ENCODE results near the gene NRG2. TPM values are rescaled to one million over a fixed set of nuclear protein-coding genes. Genes with fewer than 3 reads are reported as not detected.

NRG2 gene
- total and polyA plus RNA-seq, 3 experiments from 2014 or later = 0.18 to 0.24 TPM; not detected in 1

- no peaks in the 10 kb centered on the region for H3K36me3 Mint-ChIP-seq
- Histone ChIP-seq H3K36me3 (ENCODE audit: insufficient read depth, low read length) (no peaks in the 10 kb centered on the region), H3K9me3 (ENCODE audit: low read length) (no peaks in the 10 kb centered on the region), H3K4me1 (ENCODE audit: insufficient read depth, low read length) (no peaks in the 10 kb centered on the region), H3K27me3 (ENCODE audit: insufficient read depth, low read length, poor library complexity, severe bottlenecking) (no peaks in the 10 kb centered on the region), H3K27ac (ENCODE audit: low read depth, low read length) (no peak overlapping the region), H3K4me3 (ENCODE audit: low read length) (no peak overlapping the region)
- DNase-seq = no peak
- ChIA-PET POLR2A (no interaction called here), CTCF (interaction anchor here (4.6 kb wide), 1 partner anchor 12 kb away, joined by 42 read pairs; no protein-coding TSS in a partner anchor)
- peaks cover 18 to 45% of the 10 kb centered on the region in 2 donors for H3K27me3 Mint-ChIP-seq
- H3K4me3 Mint-ChIP-seq = peak overlapping the region in 1 of 7 donors; percentile 68
- no peaks in the 10 kb centered on the region for H3K9me3 Mint-ChIP-seq
- no peak overlapping the region for H3K27ac Mint-ChIP-seq
- H3K4me1 Mint-ChIP-seq = no peaks in the 10 kb centered on the region
These were observed 87.4 kb downstream of the NRG2 start for GRCh38 chr5:139955616-139956273.

- no peak overlapping the region for H3K4me3 Mint-ChIP-seq
- H3K27me3 ChIP-seq (ENCODE audit: insufficient read depth, low read length, poor library complexity, severe bottlenecking) = no peaks in the 10 kb centered on the region
- no peaks in the 10 kb centered on the region for H3K9me3 ChIP-seq (ENCODE audit: low read length)
- POLR2A ChIA-PET = no interaction called here
- no peak overlapping the region for H3K27ac ChIP-seq (ENCODE audit: low read depth, low read length)
- no peaks in the 10 kb centered on the region for H3K9me3 Mint-ChIP-seq
- H3K4me3 ChIP-seq (ENCODE audit: low read length) = no peak overlapping the region
- H3K4me1 ChIP-seq (ENCODE audit: insufficient read depth, low read length) = no peaks in the 10 kb centered on the region
- no peaks in the 10 kb centered on the region for H3K36me3 ChIP-seq (ENCODE audit: insufficient read depth, low read length)
- H3K36me3 Mint-ChIP-seq = no peaks in the 10 kb centered on the region
- H3K4me1 Mint-ChIP-seq = no peaks in the 10 kb centered on the region
- no peak for DNase-seq
- H3K27ac Mint-ChIP-seq = no peak overlapping the region
- peaks cover 23 to 51% of the 10 kb centered on the region in 2 donors for H3K27me3 Mint-ChIP-seq
- CTCF ChIA-PET = interaction anchor here (4.6 kb wide), 1 partner anchor 13 kb away, joined by 42 read pairs; no protein-coding TSS in a partner anchor
These were observed 88.0 kb downstream of the NRG2 start for GRCh38 chr5:139955053-139955605.

- Mint-ChIP-seq H3K4me1 (no peaks in the 10 kb centered on the region), H3K4me3 (no peak overlapping the region), H3K27me3 (peaks cover 23 to 56% of the 10 kb centered on the region in 2 donors), H3K36me3 (no peaks in the 10 kb centered on the region), H3K9me3 (no peaks in the 10 kb centered on the region), H3K27ac (no peak overlapping the region)
- no peaks in the 10 kb centered on the region for H3K27me3 ChIP-seq (ENCODE audit: insufficient read depth, low read length, poor library complexity, severe bottlenecking)
- ChIA-PET CTCF (interaction anchor here (4.6 kb wide), 1 partner anchor 14 kb away, joined by 42 read pairs; no protein-coding TSS in a partner anchor), POLR2A (no interaction called here)
- H3K4me3 ChIP-seq (ENCODE audit: low read length) = no peak overlapping the region
- no peak overlapping the region for H3K27ac ChIP-seq (ENCODE audit: low read depth, low read length)
- DNase-seq = no peak
- H3K4me1 ChIP-seq (ENCODE audit: insufficient read depth, low read length) = no peaks in the 10 kb centered on the region
- no peaks in the 10 kb centered on the region for H3K36me3 ChIP-seq (ENCODE audit: insufficient read depth, low read length)
- H3K9me3 ChIP-seq (ENCODE audit: low read length) = no peaks in the 10 kb centered on the region
These were observed 88.6 kb downstream of the NRG2 start for GRCh38 chr5:139954462-139954861.

GRCh38 chr5:139954022-139954421 is 89.1 kb downstream of the NRG2 start:
- DNase-seq = no peak

GRCh38 chr5:139952574-139952973 is 90.5 kb downstream of the NRG2 start:
- Histone ChIP-seq H3K36me3 (ENCODE audit: insufficient read depth, low read length) (no peaks in the 10 kb centered on the region), H3K4me3 (ENCODE audit: low read length) (no peak overlapping the region), H3K4me1 (ENCODE audit: insufficient read depth, low read length) (no peaks in the 10 kb centered on the region), H3K27me3 (ENCODE audit: insufficient read depth, low read length, poor library complexity, severe bottlenecking) (no peaks in the 10 kb centered on the region), H3K9me3 (ENCODE audit: low read length) (no peaks in the 10 kb centered on the region), H3K27ac (ENCODE audit: low read depth, low read length) (no peak overlapping the region)
- H3K4me1 Mint-ChIP-seq = no peaks in the 10 kb centered on the region
- ChIA-PET POLR2A (no interaction called here), CTCF (interaction anchor here (1.6 kb wide), 1 partner anchor 16 kb away, joined by 5 read pairs; no protein-coding TSS in a partner anchor)
- DNase-seq = no peak
- H3K36me3 Mint-ChIP-seq = no peaks in the 10 kb centered on the region
- peaks cover 31 to 74% of the 10 kb centered on the region in 2 donors for H3K27me3 Mint-ChIP-seq
- no peak overlapping the region for H3K4me3 Mint-ChIP-seq
- H3K9me3 Mint-ChIP-seq = no peaks in the 10 kb centered on the region
- H3K27ac Mint-ChIP-seq = no peak overlapping the region

More at GRCh38 chr5:139954022-139954421, 89.1 kb downstream of the NRG2 start:
- no peak overlapping the region for H3K4me3 Mint-ChIP-seq
- POLR2A ChIA-PET = no interaction called here
- peaks cover 23 to 59% of the 10 kb centered on the region in 2 donors for H3K27me3 Mint-ChIP-seq
- no peaks in the 10 kb centered on the region for H3K27me3 ChIP-seq (ENCODE audit: insufficient read depth, low read length, poor library complexity, severe bottlenecking)
- CTCF ChIA-PET = no interaction called here
- H3K9me3 ChIP-seq (ENCODE audit: low read length) = no peaks in the 10 kb centered on the region
- no peak overlapping the region for H3K27ac ChIP-seq (ENCODE audit: low read depth, low read length)
- no peaks in the 10 kb centered on the region for H3K36me3 Mint-ChIP-seq
- no peaks in the 10 kb centered on the region for H3K36me3 ChIP-seq (ENCODE audit: insufficient read depth, low read length)
- H3K4me3 ChIP-seq (ENCODE audit: low read length) = no peak overlapping the region
- no peaks in the 10 kb centered on the region for H3K4me1 Mint-ChIP-seq
- no peak overlapping the region for H3K27ac Mint-ChIP-seq
- no peaks in the 10 kb centered on the region for H3K9me3 Mint-ChIP-seq
- no peaks in the 10 kb centered on the region for H3K4me1 ChIP-seq (ENCODE audit: insufficient read depth, low read length)

- Mint-ChIP-seq H3K9me3 (no peaks in the 10 kb centered on the region), H3K27ac (no peak overlapping the region), H3K4me1 (no peaks in the 10 kb centered on the region), H3K36me3 (no peaks in the 10 kb centered on the region), H3K27me3 (peaks cover 31 to 80% of the 10 kb centered on the region in 2 donors), H3K4me3 (no peak overlapping the region)
- no peaks in the 10 kb centered on the region for H3K36me3 ChIP-seq (ENCODE audit: insufficient read depth, low read length)
- no peaks in the 10 kb centered on the region for H3K4me1 ChIP-seq (ENCODE audit: insufficient read depth, low read length)
- H3K27me3 ChIP-seq (ENCODE audit: insufficient read depth, low read length, poor library complexity, severe bottlenecking) = no peaks in the 10 kb centered on the region
- ChIA-PET POLR2A (no interaction called here), CTCF (interaction anchor here (1.6 kb wide), 1 partner anchor 17 kb away, joined by 5 read pairs; no protein-coding TSS in a partner anchor)
- H3K27ac ChIP-seq (ENCODE audit: low read depth, low read length) = no peak overlapping the region
- no peaks in the 10 kb centered on the region for H3K9me3 ChIP-seq (ENCODE audit: low read length)
- no peak for DNase-seq
- no peak overlapping the region for H3K4me3 ChIP-seq (ENCODE audit: low read length)
These were observed 91.1 kb downstream of the NRG2 start for GRCh38 chr5:139951983-139952382.

GRCh38 chr5:139951296-139951924 is 91.7 kb downstream of the NRG2 start:
- Histone ChIP-seq H3K27ac (ENCODE audit: low read depth, low read length) (no peak overlapping the region), H3K4me1 (ENCODE audit: insufficient read depth, low read length) (no peaks in the 10 kb centered on the region), H3K4me3 (ENCODE audit: low read length) (no peak overlapping the region), H3K36me3 (ENCODE audit: insufficient read depth, low read length) (no peaks in the 10 kb centered on the region), H3K27me3 (ENCODE audit: insufficient read depth, low read length, poor library complexity, severe bottlenecking) (no peaks in the 10 kb centered on the region), H3K9me3 (ENCODE audit: low read length) (no peaks in the 10 kb centered on the region)
- H3K4me1 Mint-ChIP-seq = no peaks in the 10 kb centered on the region
- peaks cover 30 to 84% of the 10 kb centered on the region in 2 donors for H3K27me3 Mint-ChIP-seq
- no peak overlapping the region for H3K4me3 Mint-ChIP-seq
- no peak overlapping the region for H3K27ac Mint-ChIP-seq
- no peaks in the 10 kb centered on the region for H3K36me3 Mint-ChIP-seq
- ChIA-PET CTCF (interaction anchor here (1.6 kb wide), 1 partner anchor 17 kb away, joined by 5 read pairs; no protein-coding TSS in a partner anchor), POLR2A (no interaction called here)
- no peaks in the 10 kb centered on the region for H3K9me3 Mint-ChIP-seq
- DNase-seq = no peak

- H3K36me3 Mint-ChIP-seq = no peaks in the 10 kb centered on the region
- Histone ChIP-seq H3K9me3 (ENCODE audit: low read length) (no peaks in the 10 kb centered on the region), H3K27me3 (ENCODE audit: insufficient read depth, low read length, poor library complexity, severe bottlenecking) (no peaks in the 10 kb centered on the region), H3K4me1 (ENCODE audit: insufficient read depth, low read length) (no peaks in the 10 kb centered on the region), H3K36me3 (ENCODE audit: insufficient read depth, low read length) (no peaks in the 10 kb centered on the region), H3K4me3 (ENCODE audit: low read length) (no peak overlapping the region), H3K27ac (ENCODE audit: low read depth, low read length) (no peak overlapping the region)
- ChIA-PET POLR2A (no interaction called here), CTCF (interaction anchor here (1.6 kb wide), 1 partner anchor 163 kb away, joined by 3 read pairs; no protein-coding TSS in a partner anchor)
- peaks cover 32 to 82% of the 10 kb centered on the region in 2 donors for H3K27me3 Mint-ChIP-seq
- peaks cover 0 to under 1% (median 0%) of the 10 kb centered on the region in 5 donors for H3K9me3 Mint-ChIP-seq
- H3K4me3 Mint-ChIP-seq = no peak overlapping the region
- H3K4me1 Mint-ChIP-seq = no peaks in the 10 kb centered on the region
- H3K27ac Mint-ChIP-seq = no peak overlapping the region
- no peak for DNase-seq
These were observed 92.7 kb downstream of the NRG2 start for GRCh38 chr5:139950436-139950835.

Data from CD8-positive, alpha-beta memory T cell (primary cell).